ENCODE data around the gene TIRAP.

TIRAP gene

DNA sequence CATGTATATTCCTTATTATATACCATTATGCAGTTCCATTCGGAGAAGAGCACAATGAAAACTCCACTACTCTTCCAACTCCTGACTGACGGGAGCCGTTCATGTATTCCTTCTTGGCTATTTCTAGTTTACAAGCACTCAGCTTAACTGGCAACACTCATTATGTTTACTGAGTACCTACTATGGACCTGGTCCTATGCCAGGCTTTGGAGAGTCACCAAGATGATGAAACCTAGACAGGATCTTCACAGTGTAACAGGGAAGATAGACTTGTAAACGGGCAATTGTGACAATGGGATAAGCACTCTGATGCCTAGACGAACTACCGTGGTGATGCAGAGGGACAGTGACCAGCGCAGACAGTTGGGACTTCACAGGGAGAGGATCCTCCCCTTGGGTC, 50.2 kb downstream of the TIRAP start:
- no peak overlapping the region for H3K4me3 ChIP-seq (ENCODE audit: low read depth, low read length)
- TF ChIP-seq, protein P1, sequence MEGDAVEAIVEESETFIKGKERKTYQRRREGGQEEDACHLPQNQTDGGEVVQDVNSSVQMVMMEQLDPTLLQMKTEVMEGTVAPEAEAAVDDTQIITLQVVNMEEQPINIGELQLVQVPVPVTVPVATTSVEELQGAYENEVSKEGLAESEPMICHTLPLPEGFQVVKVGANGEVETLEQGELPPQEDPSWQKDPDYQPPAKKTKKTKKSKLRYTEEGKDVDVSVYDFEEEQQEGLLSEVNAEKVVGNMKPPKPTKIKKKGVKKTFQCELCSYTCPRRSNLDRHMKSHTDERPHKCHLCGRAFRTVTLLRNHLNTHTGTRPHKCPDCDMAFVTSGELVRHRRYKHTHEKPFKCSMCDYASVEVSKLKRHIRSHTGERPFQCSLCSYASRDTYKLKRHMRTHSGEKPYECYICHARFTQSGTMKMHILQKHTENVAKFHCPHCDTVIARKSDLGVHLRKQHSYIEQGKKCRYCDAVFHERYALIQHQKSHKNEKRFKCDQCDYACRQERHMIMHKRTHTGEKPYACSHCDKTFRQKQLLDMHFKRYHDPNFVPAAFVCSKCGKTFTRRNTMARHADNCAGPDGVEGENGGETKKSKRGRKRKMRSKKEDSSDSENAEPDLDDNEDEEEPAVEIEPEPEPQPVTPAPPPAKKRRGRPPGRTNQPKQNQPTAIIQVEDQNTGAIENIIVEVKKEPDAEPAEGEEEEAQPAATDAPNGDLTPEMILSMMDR (IDR thresholded peaks at IDR 0.05; ENCODE audit: low read depth, low read length), result no peak

DNA sequence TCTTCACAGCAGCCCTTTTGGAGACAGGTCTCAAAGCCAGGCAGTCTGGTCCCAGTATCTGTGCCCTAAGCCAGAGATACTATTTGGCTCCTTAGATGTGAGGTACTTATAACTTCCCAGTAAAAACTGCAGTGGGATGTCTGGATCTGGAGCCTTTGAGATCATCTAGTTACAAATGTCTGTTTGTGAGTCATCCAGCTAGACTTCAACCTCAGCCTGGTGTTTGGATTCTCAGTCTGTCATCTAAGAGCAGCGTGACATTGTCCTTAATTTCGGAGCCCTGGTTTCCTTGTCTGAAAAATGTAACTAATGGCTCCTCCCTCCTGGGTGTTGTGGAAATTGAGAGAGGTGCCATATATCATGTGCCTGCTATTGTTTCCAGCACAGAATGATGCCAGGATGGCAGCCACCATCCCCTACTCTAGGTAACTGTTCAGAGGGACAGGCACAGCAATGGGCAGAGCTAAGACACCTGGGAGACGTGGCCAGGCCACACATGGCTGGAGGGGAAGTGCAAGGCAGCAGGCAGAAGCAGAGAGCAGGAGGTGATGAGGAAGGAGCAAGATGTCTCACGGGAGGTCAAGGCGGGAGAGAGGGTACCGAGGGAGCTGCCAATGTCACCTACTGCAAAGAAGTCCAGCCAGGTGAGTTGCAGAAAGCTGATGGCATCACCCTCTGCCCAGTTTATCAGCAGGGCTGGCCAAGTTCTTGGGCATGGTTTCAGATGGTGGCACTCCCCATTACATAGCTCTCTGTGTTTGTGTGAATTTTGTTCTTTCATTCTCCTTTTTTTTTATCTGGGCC, 52.0 kb downstream of the TIRAP start:
- TF ChIP-seq, protein P1 (IDR thresholded peaks at IDR 0.05; ENCODE audit: low read depth, low read length), result no peak

DNA sequence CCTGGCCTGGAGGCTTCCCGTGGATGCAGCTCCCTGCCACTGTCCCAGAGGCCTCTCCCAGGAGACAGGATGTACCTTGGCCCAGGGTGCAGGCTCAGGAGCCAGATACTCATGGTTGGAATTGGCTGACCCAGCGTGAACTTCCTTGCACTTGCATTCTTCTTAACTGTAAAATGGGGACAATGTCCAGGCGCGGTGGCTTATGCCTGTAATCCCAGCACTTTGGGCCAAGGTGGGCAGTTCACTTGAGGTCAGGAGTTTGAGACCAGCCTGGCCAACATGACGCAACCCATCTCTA, 52.5 kb downstream of the TIRAP start:
- no peak overlapping the region for H3K4me3 ChIP-seq (ENCODE audit: low read depth, low read length)
- TF ChIP-seq, protein P1 (IDR thresholded peaks at IDR 0.05; ENCODE audit: low read depth, low read length), result no peak

More for the DNA sequence above, 52.0 kb downstream of the TIRAP start:
- H3K4me3 ChIP-seq (ENCODE audit: low read depth, low read length), result no peak overlapping the region

DNA sequence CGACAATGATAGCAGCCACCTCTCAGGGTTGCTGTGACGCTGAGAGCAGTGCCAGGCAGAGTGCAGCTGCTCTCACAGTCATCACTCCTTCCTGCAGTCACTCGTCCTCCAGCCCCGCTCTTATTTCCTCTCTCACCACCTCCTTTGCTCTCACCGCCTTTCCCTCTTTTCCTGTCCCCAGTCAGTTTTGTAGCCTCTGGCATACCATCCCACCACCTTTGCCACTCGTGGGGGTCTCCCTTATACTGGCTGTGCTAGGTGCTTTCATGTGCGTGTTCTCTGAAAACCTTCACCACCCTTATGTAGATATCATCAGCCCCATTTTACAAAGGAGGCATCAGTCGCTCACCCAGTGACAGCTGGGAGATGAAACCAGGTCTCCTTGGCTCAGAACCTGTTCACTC, 53.2 kb downstream of the TIRAP start:
- H3K4me3 ChIP-seq (ENCODE audit: low read depth, low read length), result no peak overlapping the region
- TF ChIP-seq, protein P1 (IDR thresholded peaks at IDR 0.05; ENCODE audit: low read depth, low read length), result no peak

DNA sequence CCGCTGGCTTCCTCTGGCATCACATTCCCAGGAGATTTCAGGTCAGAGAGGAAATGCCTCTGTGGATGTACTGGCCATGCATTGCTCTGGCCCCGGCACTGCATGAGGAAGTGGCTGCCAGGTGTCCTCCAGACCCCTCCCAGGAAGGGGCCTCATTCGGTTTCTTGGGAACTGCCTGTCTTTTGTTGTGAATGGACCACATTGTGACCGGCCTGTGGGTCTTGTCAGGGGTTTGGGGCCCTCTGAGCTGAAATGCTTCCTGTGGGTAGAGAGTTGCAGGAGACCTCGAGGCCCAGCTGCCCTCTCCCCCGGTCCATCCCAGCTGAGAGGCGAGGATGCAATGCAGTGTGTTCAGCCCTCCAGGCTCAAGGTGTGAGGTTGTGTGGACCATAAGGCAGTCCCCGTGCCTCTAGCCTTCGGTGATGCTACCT, 53.8 kb downstream of the TIRAP start:
- TF ChIP-seq, protein P1 (IDR thresholded peaks at IDR 0.05; ENCODE audit: low read depth, low read length), result no peak
- no peak overlapping the region for H3K4me3 ChIP-seq (ENCODE audit: low read depth, low read length)

DNA sequence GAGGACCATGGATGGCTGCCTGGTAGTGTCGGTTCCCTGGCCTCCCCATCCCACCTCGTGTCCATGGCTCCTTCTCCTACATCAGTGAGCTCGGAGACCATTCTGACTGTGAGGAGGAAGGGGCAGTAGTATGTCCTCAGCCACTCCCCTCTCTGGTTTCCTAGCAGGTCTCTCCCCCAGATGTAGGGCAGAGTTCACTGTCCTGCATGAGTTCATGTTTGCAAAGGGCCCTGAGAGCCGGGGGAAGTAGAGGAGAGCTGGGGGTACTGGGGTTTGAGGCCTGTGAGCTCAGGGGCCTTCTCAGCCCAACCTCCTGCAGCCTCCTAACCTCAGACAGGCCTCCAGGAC, 54.2 kb downstream of the TIRAP start:
- no peak overlapping the region for H3K4me3 ChIP-seq (ENCODE audit: low read depth, low read length)
- TF ChIP-seq, protein P1 (IDR thresholded peaks at IDR 0.05; ENCODE audit: low read depth, low read length), result no peak

DNA sequence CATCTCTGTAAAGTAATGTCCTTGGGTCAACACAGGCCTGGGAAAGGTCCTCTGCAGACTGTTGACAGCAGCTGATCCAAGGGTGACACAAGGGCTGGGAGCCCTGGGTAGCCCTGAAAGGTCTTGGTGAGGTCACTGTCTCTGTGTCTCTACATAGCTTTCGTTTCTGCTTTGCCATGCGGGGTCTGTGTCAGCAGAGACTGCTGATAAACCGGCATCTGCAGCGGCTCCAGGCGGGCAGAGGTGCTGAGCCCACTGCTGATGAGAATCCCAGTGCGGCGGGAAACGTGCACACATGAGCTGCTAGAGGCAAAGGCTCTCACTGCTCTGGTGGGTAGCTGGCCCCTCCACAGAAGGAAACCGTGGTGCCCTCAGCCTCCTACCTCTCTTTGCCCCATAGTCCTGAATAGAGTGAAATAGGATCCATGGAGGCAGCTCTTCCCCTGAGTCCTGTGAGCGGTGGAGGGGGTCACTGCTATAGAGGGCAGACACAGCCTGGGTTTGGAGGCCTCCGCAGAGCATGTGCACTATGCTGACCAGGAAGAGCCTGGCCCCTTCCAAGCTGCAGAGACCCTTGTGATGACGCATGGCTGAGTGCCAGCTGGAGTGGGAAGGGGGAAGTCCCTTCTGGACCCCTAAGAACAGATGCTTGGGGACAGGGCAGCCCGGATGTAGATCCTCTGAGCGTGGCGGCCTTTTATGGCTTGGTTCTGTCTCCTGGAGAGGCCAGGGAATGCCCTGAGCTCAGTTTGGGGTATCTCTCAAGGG, 54.8 kb downstream of the TIRAP start:
- H3K4me3 ChIP-seq (ENCODE audit: low read depth, low read length), result no peak overlapping the region
- TF ChIP-seq, protein P1 (IDR thresholded peaks at IDR 0.05; ENCODE audit: low read depth, low read length), result no peak
